Vagina (tissue), 2 donors: Measurements from ENCODE around the gene MGST2. TPM values are rescaled to one million over a fixed set of nuclear protein-coding genes. Genes with fewer than 3 reads are reported as not detected.
"Not testable (repeated sequence)": the region's sequence is repeated elsewhere in the genome, so short reads cannot be mapped to it uniquely, and the experiment has no call there.

Experiments used
- DNase-seq, 2 donors: peaks; one replicate each; pipeline ENCODE4 v3.0.0-alpha.2; 2017; ENCODE audit errors: extremely low spot score in 2 of 2
- H3K27ac ChIP-seq: fragments of 200-600 bp; sonication (generic); one replicate; pipeline ENCODE4 v1.5.1; 2019
- H3K27me3 ChIP-seq: fragments of 200-600 bp; sonication (generic); one replicate; pipeline ENCODE4 v1.5.1; 2019
- H3K36me3 ChIP-seq, 2 donors: fragments of 200-600 bp; sonication (generic); one replicate each; pipeline ENCODE4 v1.5.1; 2017 to 2019
- H3K4me1 ChIP-seq: fragments of 200-600 bp; sonication (generic); one replicate; pipeline ENCODE4 v1.5.1; 2019
- H3K4me3 ChIP-seq, 2 donors: fragments of 200-600 bp; sonication (generic); 1 replicate in 1 of 2; 2 replicates in 1 of 2; pipeline ENCODE4 v1.5.1; 2016 to 2019
- H3K9me3 ChIP-seq: fragments of 200-600 bp; sonication (generic); one replicate; pipeline ENCODE4 v1.5.1; 2019
- CTCF ChIP-seq, 3 experiments: fragments of 450-650 bp in 2 of 3; fragments of 200-600 bp in 1 of 3; sonication (generic) in 1 of 3; IDR thresholded peaks; one replicate each; pipeline ENCODE4 v1.5.1; 2017 to 2019; ENCODE audit warnings: antibody characterized with exemption in 3 of 3, mild to moderate bottlenecking in 2 of 3, moderate library complexity in 2 of 3
- POLR2A ChIP-seq, 2 donors: fragments of 450-650 bp; IDR thresholded peaks; one replicate each; pipeline ENCODE4 v1.6.1; 2017; ENCODE audit warnings: antibody characterized with exemption in 2 of 2, mild to moderate bottlenecking in 2 of 2, moderate library complexity in 2 of 2
- POLR2AphosphoS5 ChIP-seq, 2 donors: sonication (generic); formaldehyde crosslinking; IDR thresholded peaks; one replicate each; pipeline ENCODE4 v1.9.0; 2017; ENCODE audit warnings: antibody characterized with exemption in 2 of 2, mild to moderate bottlenecking in 2 of 2, low read depth in 1 of 2; ENCODE audit not compliant: insufficient read depth in 1 of 2
- intact Hi-C: fragments of 100-400 bp; cut with DNase I; formaldehyde crosslinking; loops from one replicate; pipeline ENCODE4 v1.15.1; 2023
- total RNA-seq: library from RNA; depleted of rRNA; stranded (reverse); fragments of >200 nt; gene quantifications from one replicate; pipeline ENCODE4 v1.2.3, GENCODE V29; 2016

The MGST2 gene
- total RNA-seq, 1 donor from 2014 or later = 78.3 TPM

- H3K4me3 ChIP-seq = no peak overlapping the region
- H3K27ac ChIP-seq = no peak overlapping the region
- no peak for DNase-seq
- H3K36me3 ChIP-seq = no peaks in the 10 kb centered on the region
- TF ChIP-seq POLR2A (IDR thresholded peaks at IDR 0.05) (no peak), CTCF (IDR thresholded peaks at IDR 0.05) (no peak), POLR2AphosphoS5 (IDR thresholded peaks at IDR 0.05; ENCODE audit: insufficient read depth in 1 of 2, low read depth in 1 of 2) (no peak)
- H3K4me1 ChIP-seq = no peaks in the 10 kb centered on the region
- intact Hi-C loops = loop anchor here (10.0 kb wide), 1 partner anchor 135 kb away; no protein-coding TSS in a partner anchor
- H3K9me3 ChIP-seq = no peaks in the 10 kb centered on the region
- no peaks in the 10 kb centered on the region for H3K27me3 ChIP-seq
These were observed 36.0 kb upstream of the MGST2 start for GRCh38 chr4:139629436-139630125.

GRCh38 chr4:139630126-139630495, 35.5 kb upstream of the MGST2 start:
- H3K4me3 ChIP-seq = no peak overlapping the region
- intact Hi-C loops = loop anchor here (10.0 kb wide), 1 partner anchor 135 kb away; no protein-coding TSS in a partner anchor
- no peak overlapping the region for H3K27ac ChIP-seq
- no peak for DNase-seq
- H3K36me3 ChIP-seq = no peaks in the 10 kb centered on the region
- TF ChIP-seq POLR2A (IDR thresholded peaks at IDR 0.05) (no peak), CTCF (IDR thresholded peaks at IDR 0.05) (no peak), POLR2AphosphoS5 (IDR thresholded peaks at IDR 0.05; ENCODE audit: insufficient read depth in 1 of 2, low read depth in 1 of 2) (no peak)
- no peaks in the 10 kb centered on the region for H3K4me1 ChIP-seq
- no peaks in the 10 kb centered on the region for H3K27me3 ChIP-seq
- no peaks in the 10 kb centered on the region for H3K9me3 ChIP-seq

DNA sequence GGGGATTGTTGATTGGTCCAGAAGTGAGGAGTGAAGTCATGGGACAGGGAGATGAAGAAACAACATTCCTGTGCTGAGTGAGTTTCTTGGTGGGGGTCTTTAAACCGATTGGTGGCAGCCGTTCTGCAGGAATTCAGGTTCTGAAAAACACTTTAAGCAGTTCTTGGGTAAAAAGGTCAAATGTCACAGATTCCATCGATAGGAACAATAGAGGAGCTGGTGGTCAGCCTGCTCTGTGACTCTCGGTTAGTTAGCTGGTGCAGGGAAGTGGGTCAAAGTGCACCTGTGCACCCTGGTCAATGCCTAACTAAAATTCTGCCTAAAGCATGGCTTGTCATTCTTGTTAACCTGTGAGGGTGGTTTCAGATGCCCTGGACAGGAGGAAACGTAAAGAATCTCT, 34.6 kb upstream of the MGST2 start:
- TF ChIP-seq CTCF (IDR thresholded peaks at IDR 0.05) (no peak), POLR2AphosphoS5 (IDR thresholded peaks at IDR 0.05; ENCODE audit: insufficient read depth in 1 of 2, low read depth in 1 of 2) (no peak), POLR2A (IDR thresholded peaks at IDR 0.05) (no peak)
- no peak for DNase-seq
- H3K9me3 ChIP-seq = no peaks in the 10 kb centered on the region
- H3K36me3 ChIP-seq = no peaks in the 10 kb centered on the region
- H3K27me3 ChIP-seq = no peaks in the 10 kb centered on the region
- no peak overlapping the region for H3K4me3 ChIP-seq
- intact Hi-C loops = loop anchor here (10.0 kb wide), 1 partner anchor 136 kb away; no protein-coding TSS in a partner anchor
- H3K4me1 ChIP-seq = no peaks in the 10 kb centered on the region
- H3K27ac ChIP-seq = no peak overlapping the region

GRCh38 chr4:139631791-139632190, 33.8 kb upstream of the MGST2 start:
- H3K27ac ChIP-seq = no peak overlapping the region
- H3K4me1 ChIP-seq = no peaks in the 10 kb centered on the region
- no peaks in the 10 kb centered on the region for H3K36me3 ChIP-seq
- no peak for DNase-seq
- H3K4me3 ChIP-seq = no peak overlapping the region
- TF ChIP-seq POLR2AphosphoS5 (IDR thresholded peaks at IDR 0.05; ENCODE audit: insufficient read depth in 1 of 2, low read depth in 1 of 2) (no peak), CTCF (IDR thresholded peaks at IDR 0.05) (no peak), POLR2A (IDR thresholded peaks at IDR 0.05) (no peak)
- H3K9me3 ChIP-seq = no peaks in the 10 kb centered on the region
- no peaks in the 10 kb centered on the region for H3K27me3 ChIP-seq
- intact Hi-C loops = loop anchor here (10.0 kb wide), 1 partner anchor 137 kb away; no protein-coding TSS in a partner anchor

DNA sequence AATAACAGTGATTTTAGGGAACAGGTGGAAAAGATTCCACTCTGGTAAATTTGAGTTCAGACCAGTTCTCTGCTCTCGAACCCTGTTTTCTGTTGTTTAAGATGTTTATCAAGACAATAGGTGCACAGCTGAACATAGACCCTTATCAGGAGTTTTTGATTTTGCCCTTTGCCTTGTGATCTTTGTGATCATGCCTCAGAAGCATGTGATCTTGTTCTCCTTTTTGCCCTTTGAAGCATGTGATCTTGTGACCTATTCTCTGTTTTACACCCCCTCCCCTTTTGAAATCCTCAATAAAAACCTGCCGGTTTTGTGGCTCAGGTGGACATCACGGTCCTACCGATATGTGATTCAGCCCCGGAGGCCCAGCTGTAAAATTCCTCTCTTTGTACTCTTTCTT, 32.9 kb upstream of the MGST2 start:
- intact Hi-C loops = loop anchor here (10.0 kb wide), 1 partner anchor 138 kb away; no protein-coding TSS in a partner anchor
- not testable (repeated sequence) for H3K27ac ChIP-seq, H3K36me3 ChIP-seq, H3K27me3 ChIP-seq, H3K4me3 ChIP-seq, H3K4me1 ChIP-seq, H3K9me3 ChIP-seq, DNase-seq
